Memory B cell (primary cell): Measurements from ENCODE around the gene SULT4A1.
A peak's percentile ranks its signal among the peaks of the same experiment; 100 is the strongest.

Experiments
- ATAC-seq: fragments of 150-1000 bp; cut with Tn5 transposase; 2 replicates; pipeline ENCODE4 v1.10.0; 2021; ENCODE audit warnings: low read depth, mild to moderate bottlenecking, moderate library complexity
- DNase-seq, 2 donors: peaks; one replicate each; pipeline ENCODE4 v3.0.0; 2022; ENCODE audit warnings: low spot score in 2 of 2
- H3K27ac Mint-ChIP-seq: one replicate; pipeline ENCODE4 v1.8.0; 2022; ENCODE audit warnings: mild to moderate bottlenecking, moderate library complexity, mixed read lengths
- H3K27me3 Mint-ChIP-seq: one replicate; pipeline ENCODE4 v1.8.0; 2022; ENCODE audit warnings: mixed read lengths
- H3K36me3 Mint-ChIP-seq: one replicate; pipeline ENCODE4 v1.8.0; 2022; ENCODE audit warnings: mild to moderate bottlenecking, mixed read lengths
- H3K4me1 Mint-ChIP-seq: one replicate; pipeline ENCODE4 v1.8.0; 2022; ENCODE audit warnings: mixed read lengths
- H3K4me3 Mint-ChIP-seq: one replicate; pipeline ENCODE4 v1.8.0; 2022; ENCODE audit warnings: mild to moderate bottlenecking, moderate library complexity, mixed read lengths
- H3K9me3 Mint-ChIP-seq: one replicate; pipeline ENCODE4 v1.8.0; 2022; ENCODE audit warnings: mixed read lengths

SULT4A1 gene

DNA sequence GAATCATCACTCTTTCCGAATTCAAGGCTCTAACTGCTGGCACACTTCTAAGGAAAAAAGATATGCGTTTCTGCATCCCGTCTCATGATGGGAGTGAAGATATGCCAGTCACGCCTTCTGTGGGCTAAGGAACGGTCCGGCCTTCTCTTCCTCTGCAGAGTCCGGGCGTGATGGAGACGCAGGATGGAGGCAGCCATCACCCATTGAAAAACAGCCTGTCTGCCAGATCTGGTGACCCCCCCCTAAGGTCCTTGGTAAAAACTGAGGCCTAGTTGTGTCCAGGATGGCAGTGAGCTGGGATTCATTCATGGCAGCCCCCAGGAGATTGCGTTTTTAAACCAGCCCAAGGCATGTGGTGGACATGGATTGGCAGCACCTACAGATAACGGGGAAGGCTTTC lies 43.3 kb downstream of the SULT4A1 start:
- Mint-ChIP-seq H3K27ac (no peak overlapping the region), H3K36me3 (no peaks in the 10 kb centered on the region), H3K9me3 (no peaks in the 10 kb centered on the region), H3K27me3 (peaks cover 14% of the 10 kb centered on the region), H3K4me1 (no peaks in the 10 kb centered on the region), H3K4me3 (no peak overlapping the region)
- DNase-seq (no peak), ATAC-seq (no peak)

DNA sequence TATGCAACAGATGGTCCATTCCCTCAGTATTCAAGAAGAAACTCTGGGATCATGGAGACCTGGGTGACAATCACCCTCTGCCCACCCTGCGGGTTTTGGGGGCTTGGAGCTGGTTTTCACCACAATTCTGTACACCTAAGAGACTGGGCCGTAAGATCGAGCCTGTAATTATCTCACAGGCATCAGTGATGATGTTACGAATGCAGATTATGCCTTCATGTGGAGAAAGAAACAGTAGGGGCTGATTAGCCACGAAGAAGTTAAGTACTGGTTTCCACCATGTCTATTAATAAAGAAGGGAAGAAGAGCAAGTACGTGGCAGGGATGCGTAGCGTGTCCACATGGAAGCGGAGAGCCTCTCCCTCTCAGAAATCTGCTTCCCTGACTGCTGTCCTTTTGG lies 44.9 kb downstream of the SULT4A1 start:
- H3K27ac Mint-ChIP-seq: no peak overlapping the region
- no peaks in the 10 kb centered on the region for H3K36me3 Mint-ChIP-seq
- H3K4me1 Mint-ChIP-seq: peaks cover 7% of the 10 kb centered on the region
- peaks cover 9% of the 10 kb centered on the region for H3K27me3 Mint-ChIP-seq
- no peaks in the 10 kb centered on the region for H3K9me3 Mint-ChIP-seq
- no peak overlapping the region for H3K4me3 Mint-ChIP-seq
- no peak for ATAC-seq
- DNase-seq: no peak

DNA sequence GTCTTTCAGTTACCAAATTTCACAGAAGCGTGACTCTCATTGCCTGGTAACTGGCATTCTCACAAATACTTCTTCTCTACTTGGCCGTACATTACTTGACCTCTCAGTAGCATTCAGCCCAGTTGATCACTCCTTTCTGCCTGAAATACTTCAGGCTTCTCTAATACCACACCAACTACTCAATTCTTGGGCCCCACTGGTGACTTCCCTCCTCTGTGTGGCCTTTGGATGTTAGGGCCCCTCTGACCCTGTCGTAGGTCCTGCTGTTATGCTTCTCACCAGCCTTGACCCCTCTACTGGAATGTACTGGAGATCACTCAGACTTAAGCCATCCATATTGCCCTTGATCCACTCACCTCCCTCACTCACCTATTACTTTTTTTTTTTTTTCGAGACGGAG lies 48.0 kb downstream of the SULT4A1 start:
- DNase-seq (no peak), ATAC-seq (no peak)
- no peaks in the 10 kb centered on the region for H3K27me3 Mint-ChIP-seq
- no peaks in the 10 kb centered on the region for H3K9me3 Mint-ChIP-seq
- no peak overlapping the region for H3K27ac Mint-ChIP-seq
- H3K4me1 Mint-ChIP-seq: peaks cover 16% of the 10 kb centered on the region
- no peaks in the 10 kb centered on the region for H3K36me3 Mint-ChIP-seq
- H3K4me3 Mint-ChIP-seq: no peak overlapping the region

DNA sequence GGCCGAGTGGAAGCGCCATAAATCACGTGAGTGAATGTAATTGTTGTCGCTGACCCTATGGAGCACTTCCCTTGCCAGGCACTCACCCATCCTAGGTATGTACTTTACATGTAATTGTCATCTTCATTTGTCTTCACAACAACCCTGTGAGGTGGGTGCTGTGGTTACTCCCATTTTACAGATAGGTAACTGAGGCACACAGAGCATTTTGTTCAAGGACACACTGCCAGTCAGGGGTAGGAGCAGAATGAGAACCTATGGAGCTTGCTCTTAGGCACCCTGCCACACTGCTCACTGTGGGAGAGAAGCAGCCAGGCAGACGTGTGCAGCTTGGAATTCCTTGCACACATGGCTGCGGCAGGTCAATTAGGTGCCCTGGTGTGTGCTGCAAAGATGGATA lies 49.4 kb downstream of the SULT4A1 start:
- DNase-seq: no peak
- Mint-ChIP-seq H3K27me3 (no peaks in the 10 kb centered on the region), H3K4me3 (peak overlapping the region; percentile 90), H3K36me3 (no peaks in the 10 kb centered on the region), H3K4me1 (peaks cover 16% of the 10 kb centered on the region), H3K27ac (peak overlapping the region; percentile 87), H3K9me3 (no peaks in the 10 kb centered on the region)
- ATAC-seq: no peak

DNA sequence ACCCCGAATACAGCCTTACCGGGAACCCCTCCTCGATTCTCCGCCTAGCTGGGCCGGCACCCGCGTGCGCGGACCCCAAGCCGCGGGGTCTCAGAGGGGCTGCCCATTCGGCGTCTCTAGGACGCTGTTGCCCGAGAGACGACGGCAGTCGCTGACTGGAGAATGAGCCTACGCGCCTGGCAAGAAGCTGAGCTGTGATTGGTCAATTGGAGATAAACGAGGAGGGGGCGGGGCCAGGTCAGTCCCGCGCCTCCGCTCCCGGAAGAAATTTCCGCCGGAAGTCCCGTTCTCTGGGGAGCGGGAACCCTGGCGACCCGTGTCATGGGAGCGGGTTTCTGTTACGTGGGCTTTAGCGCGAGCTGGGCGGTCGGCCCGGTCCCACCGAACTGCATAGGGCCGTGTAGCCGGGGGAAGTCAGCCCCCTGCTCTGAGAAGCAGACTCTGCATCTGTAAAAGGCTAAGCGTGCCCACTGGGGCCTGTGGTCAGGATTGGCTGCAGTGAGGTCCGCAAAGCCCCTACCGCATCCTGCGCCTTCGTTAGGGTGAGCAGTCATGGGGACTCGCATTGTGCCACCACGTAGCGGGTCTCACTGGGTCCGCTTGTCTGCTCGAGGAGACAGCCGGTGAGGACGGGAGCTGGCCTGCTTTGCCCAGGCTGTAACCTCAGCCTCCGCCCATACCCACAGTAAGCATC lies 50.0 kb downstream of the SULT4A1 start, which contains the start of gene EFCAB6:
EFCAB6 (minus strand) TSS at position 157 of the 694 bp plus-strand sequence. CDS start 29,987 bp downstream, outside the sequence.
- Mint-ChIP-seq H3K27me3 (no peaks in the 10 kb centered on the region), H3K4me1 (peaks cover 16% of the 10 kb centered on the region)
- peak; percentile 93 for ATAC-seq

DNA sequence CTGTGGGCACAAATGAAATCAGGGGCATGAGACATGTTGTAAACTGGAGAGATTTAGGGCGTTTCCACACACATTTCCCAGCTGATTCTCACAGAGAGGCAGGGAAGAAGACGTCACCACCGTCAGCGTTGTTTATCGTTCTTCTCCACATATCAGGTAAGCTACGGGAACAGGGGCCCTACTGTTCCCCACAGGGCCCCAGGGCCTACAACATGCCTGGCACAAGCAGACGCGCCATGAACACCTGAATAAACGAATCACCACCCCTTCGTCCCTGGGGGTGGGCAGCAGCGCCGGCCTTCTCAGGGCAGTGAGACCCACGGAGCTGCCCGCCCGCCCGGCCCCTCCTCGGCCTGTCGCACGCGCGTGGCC lies 50.5 kb downstream of the SULT4A1 start:
- Mint-ChIP-seq H3K36me3 (no peaks in the 10 kb centered on the region), H3K9me3 (no peaks in the 10 kb centered on the region), H3K27ac (peak overlapping the region; percentile 87), H3K4me1 (peaks cover 16% of the 10 kb centered on the region), H3K27me3 (no peaks in the 10 kb centered on the region), H3K4me3 (peak overlapping the region; percentile 90)
- ATAC-seq: peak; percentile 21
- peak in 1 of 2 donors; percentile 11 for DNase-seq

More for the DNA sequence above, 50.0 kb downstream of the SULT4A1 start, which contains the start of gene EFCAB6:
- Mint-ChIP-seq H3K9me3 (no peaks in the 10 kb centered on the region), H3K4me3 (peak within 1 kb of the TSS; percentile 90), H3K27ac (peak within 1 kb of the TSS; percentile 87), H3K36me3 (no peaks in the 10 kb centered on the region)
- peak; percentile 82 to 83 for DNase-seq

DNA sequence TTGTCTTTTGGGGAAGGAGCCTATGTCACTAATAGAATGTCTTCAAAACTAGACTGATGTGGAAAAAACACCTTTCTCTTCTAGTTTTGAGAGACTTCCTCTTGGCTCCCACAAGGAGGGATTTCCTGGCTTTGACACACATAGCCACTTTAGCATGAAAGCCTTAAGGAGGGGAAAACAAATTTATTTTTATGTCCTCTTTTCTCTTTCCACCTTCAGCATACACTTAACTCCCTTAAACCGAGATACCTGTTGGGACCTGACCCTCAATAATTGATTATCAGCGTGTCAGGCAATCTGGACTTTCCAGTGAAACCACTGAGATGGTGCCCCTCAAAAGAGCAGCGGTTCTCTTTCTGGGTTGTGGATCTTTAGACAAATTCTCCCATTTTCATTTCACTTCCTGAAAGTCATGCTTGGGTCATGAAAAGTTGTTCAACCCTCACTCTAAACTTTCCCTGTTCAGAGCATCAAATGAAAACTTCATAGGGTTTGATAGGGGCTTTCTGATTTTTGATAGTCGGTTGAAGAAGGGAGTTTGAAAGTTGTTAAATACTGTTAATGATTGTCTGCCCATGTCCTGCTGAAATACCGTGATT lies 59.3 kb downstream of the SULT4A1 start:
- Mint-ChIP-seq H3K4me3 (no peak overlapping the region), H3K9me3 (peaks cover 6% of the 10 kb centered on the region), H3K27me3 (peaks cover 18% of the 10 kb centered on the region), H3K36me3 (peaks cover 7% of the 10 kb centered on the region), H3K27ac (no peak overlapping the region), H3K4me1 (peaks cover 7% of the 10 kb centered on the region)
- ATAC-seq (no peak), DNase-seq (no peak)

DNA sequence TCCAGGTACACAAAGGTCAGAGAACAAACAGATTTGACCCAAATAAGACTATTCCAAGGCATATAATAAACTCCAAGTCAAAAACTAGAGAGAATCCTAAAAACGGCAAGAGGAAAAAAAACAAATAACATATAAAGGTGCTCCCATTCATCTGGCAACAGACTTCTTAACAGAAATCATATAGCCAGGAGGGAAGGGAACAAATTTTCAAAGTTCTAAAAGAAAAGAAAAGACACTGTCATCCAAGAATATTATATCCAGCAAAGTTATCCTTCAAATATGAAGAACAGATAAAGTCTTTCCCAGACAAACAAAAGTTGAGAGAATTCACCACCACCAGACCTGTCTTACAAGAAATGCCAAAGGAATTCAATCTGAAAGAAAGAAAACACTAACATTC lies 61.3 kb downstream of the SULT4A1 start:
- DNase-seq: no peak
- no peak for ATAC-seq
- Mint-ChIP-seq H3K4me3 (no peak overlapping the region), H3K27ac (no peak overlapping the region), H3K9me3 (peaks cover 6% of the 10 kb centered on the region), H3K4me1 (peaks cover 7% of the 10 kb centered on the region), H3K27me3 (peaks cover 19% of the 10 kb centered on the region), H3K36me3 (peaks cover 7% of the 10 kb centered on the region)

DNA sequence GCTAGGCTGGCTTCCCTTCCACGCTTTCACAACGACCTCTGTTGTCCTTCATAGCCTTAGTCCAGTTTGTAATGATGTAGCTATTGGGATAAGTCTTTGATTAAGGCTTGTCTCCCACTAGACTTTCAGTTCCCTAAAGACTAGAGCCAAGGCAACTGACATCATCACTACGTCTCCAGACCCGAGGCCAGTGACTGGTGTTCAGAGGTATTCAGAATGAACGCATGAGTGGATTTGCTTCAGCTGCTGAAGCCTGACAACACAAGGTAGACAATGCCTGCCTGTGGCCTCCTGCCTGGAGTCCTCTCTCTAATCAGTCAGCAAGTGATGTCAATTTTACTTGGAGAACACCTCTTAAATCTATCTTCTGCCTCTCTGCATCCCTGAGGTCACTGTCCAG lies 63.8 kb downstream of the SULT4A1 start:
- peaks cover 7% of the 10 kb centered on the region for H3K36me3 Mint-ChIP-seq
- H3K27me3 Mint-ChIP-seq: peaks cover 18% of the 10 kb centered on the region
- peaks cover 7% of the 10 kb centered on the region for H3K4me1 Mint-ChIP-seq
- DNase-seq: peak in 1 of 2 donors; percentile 4
- H3K4me3 Mint-ChIP-seq: no peak overlapping the region
- ATAC-seq: peak; percentile 96
- peaks cover 6% of the 10 kb centered on the region for H3K9me3 Mint-ChIP-seq
- no peak overlapping the region for H3K27ac Mint-ChIP-seq

DNA sequence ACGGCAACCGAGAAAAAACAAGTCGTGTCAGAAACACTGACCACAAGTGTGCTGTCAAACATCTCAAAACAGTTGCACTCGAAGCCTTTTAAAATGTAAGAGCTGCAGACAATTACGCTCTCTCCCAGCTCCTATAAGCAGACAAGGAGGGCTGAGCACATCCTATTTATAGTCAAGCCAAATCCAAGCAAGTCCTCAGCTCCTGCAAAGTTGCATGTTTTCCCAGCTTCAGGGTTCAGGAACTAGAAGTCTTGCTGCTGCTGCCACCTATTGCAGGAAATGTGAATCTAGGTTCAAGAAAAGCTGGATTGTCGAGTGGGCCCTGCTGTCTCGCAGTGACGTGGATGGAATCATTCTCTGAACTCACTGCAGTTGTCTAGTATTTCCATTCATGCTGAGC lies 65.7 kb downstream of the SULT4A1 start:
- no peak for DNase-seq
- Mint-ChIP-seq H3K9me3 (peaks cover 4% of the 10 kb centered on the region), H3K4me3 (no peak overlapping the region), H3K4me1 (peaks cover 7% of the 10 kb centered on the region), H3K27me3 (peaks cover 11% of the 10 kb centered on the region), H3K36me3 (peaks cover 7% of the 10 kb centered on the region), H3K27ac (no peak overlapping the region)
- ATAC-seq: no peak

DNA sequence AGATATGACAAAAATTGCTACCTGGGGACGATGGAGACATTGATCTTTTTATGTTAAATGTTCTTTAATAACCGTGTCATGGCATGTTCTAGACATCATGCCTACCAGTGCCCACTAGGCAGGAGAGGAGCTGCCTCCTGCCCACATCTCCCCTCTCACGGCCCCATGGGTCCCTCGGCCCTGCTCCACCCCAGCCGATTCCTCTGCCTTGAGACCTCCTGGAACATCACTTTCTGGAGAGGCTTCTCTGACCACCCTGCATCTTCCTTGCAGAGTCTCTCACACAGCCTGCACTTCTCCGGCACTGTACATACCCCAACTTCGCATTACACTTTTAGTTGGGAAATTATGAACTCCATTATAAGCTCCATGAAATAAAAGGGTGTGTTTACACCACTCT lies 67.0 kb downstream of the SULT4A1 start:
- Mint-ChIP-seq H3K9me3 (no peaks in the 10 kb centered on the region), H3K4me3 (no peak overlapping the region), H3K4me1 (peaks cover 7% of the 10 kb centered on the region), H3K27me3 (peaks cover 8% of the 10 kb centered on the region), H3K36me3 (peaks cover 4% of the 10 kb centered on the region), H3K27ac (no peak overlapping the region)
- ATAC-seq (no peak), DNase-seq (no peak)

DNA sequence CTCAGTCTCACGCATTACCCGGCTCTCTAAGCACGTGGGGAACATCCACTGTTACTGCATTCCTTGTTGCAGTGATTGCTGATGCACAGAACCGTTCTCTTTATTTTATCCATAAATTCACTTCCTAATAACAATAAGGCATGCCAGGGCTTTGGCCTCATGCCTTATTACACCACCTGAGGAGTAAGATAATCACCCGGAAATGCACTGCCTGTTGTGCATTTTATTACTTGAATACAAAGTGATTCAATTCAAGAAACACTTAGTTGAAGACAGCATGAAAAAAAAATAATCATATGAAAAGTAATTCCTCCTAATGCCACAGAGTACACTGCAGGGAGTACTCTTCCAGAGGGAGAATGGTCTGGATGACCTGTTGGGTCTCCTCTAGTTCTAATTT lies 69.4 kb downstream of the SULT4A1 start:
- DNase-seq (no peak), ATAC-seq (no peak)
- Mint-ChIP-seq H3K27me3 (peaks cover 6% of the 10 kb centered on the region), H3K27ac (no peak overlapping the region), H3K36me3 (no peaks in the 10 kb centered on the region), H3K4me1 (no peaks in the 10 kb centered on the region), H3K9me3 (no peaks in the 10 kb centered on the region), H3K4me3 (no peak overlapping the region)

DNA sequence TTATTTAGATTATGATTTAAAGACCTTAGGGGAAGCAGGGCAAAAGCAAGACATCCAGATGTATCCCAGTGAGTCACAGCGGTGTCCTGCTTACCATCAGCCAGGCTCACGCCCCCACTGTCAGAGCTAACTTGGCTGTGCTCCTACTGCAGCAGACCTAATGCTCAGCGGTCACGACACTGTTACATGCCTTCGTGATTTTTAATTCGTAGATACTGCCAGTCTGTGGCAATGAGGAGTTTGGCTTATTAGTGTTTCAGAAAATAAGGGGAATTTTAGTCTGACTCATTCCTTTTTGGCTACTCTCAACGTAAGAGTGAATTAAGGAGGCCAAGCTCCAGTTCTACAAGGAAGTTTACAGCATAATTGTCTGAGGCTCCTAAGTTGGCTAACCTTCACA lies 72.9 kb downstream of the SULT4A1 start:
- Mint-ChIP-seq H3K36me3 (no peaks in the 10 kb centered on the region), H3K4me1 (no peaks in the 10 kb centered on the region), H3K4me3 (no peak overlapping the region), H3K27ac (no peak overlapping the region), H3K27me3 (no peaks in the 10 kb centered on the region), H3K9me3 (no peaks in the 10 kb centered on the region)
- DNase-seq (no peak), ATAC-seq (no peak)

DNA sequence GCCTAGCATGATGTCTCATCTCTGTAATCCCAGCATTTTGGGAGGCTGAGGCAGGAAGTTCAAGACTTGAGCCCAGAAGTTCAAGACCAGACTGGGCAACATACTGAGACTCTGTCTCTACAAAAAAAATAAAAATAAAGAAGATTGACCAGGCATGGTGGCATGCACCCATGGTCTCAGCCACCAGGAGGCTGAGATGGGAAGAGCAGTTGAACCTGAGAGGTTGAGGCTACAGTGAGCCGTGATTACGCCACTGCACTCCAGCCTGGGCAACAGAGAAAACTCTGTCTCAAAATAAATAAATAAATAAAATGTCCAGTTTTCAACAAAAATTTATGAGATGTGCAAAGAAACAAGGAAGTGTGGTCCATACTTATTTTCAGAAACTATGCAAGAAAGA lies 78.5 kb downstream of the SULT4A1 start:
- Mint-ChIP-seq H3K4me3 (no peak overlapping the region), H3K9me3 (no peaks in the 10 kb centered on the region), H3K27me3 (no peaks in the 10 kb centered on the region), H3K4me1 (no peaks in the 10 kb centered on the region), H3K27ac (no peak overlapping the region), H3K36me3 (no peaks in the 10 kb centered on the region)
- ATAC-seq (no peak), DNase-seq (no peak)

DNA sequence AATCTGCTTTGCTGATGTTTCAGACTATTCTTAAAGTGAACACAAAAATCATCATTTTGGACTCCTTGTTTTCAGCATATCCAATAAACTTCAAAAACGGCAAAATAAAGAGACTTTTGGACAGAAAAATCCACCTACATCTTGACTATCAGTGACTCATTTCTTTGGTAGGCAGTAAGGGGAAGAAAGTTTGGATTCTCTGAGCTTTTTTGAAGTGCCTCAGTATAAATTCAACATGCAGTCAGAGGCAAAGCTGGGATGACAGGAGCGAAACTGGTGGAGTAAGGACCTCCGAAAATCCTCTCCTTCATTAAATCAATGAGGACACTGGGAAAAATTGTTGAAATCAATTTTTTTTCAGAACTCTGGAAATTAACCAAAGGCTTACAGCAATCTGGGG lies 79.9 kb downstream of the SULT4A1 start:
- no peaks in the 10 kb centered on the region for H3K9me3 Mint-ChIP-seq
- H3K27ac Mint-ChIP-seq: no peak overlapping the region
- H3K27me3 Mint-ChIP-seq: no peaks in the 10 kb centered on the region
- no peaks in the 10 kb centered on the region for H3K36me3 Mint-ChIP-seq
- no peaks in the 10 kb centered on the region for H3K4me1 Mint-ChIP-seq
- DNase-seq (no peak), ATAC-seq (no peak)
- no peak overlapping the region for H3K4me3 Mint-ChIP-seq
